ENCODE measurements around the gene GPR158. TPM values are rescaled to one million over a fixed set of nuclear protein-coding genes. Genes with fewer than 3 reads are reported as not detected.

Gene GPR158
- total RNA-seq, 1 experiment from 2014 or later, result 0.24 TPM

DNA sequence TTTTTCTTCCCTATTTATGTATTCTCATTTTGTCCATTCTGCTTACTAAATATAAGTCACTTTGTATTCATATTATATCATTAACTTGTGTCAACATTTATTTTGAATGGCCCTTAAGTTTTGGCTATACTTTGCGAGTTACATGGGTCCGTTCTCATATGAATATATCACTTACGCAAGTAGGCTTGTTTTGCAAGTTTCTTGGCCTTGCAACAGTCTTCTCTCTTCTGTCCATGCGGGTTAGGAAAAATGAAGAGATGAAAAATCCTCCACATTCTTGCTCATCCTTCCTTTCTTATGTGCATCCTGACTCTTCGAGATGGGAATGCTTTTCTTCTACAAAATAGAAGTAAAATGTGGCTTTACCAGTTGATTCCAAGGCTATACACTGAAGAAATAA, 82.8 kb downstream of the GPR158 start:
- Histone ChIP-seq H4K91ac (ENCODE audit: insufficient read length, low read depth, low read length) (no peak overlapping the region), H2BK12ac (ENCODE audit: insufficient read length, low read depth, low read length) (no peak overlapping the region), H2AFZ (ENCODE audit: low read length) (no peak overlapping the region), H2BK5ac (ENCODE audit: insufficient read length, low read length) (no peak overlapping the region), H2BK120ac (ENCODE audit: low read depth, low read length, poor library complexity, severe bottlenecking) (no peak overlapping the region), H3K9me3 (ENCODE audit: control insufficient read depth, low read depth, low read length) (no peaks in the 10 kb centered on the region), H2BK20ac (ENCODE audit: low read depth, low read length, poor library complexity, severe bottlenecking) (no peak overlapping the region), H3T11ph (ENCODE audit: low read length) (no peak overlapping the region), H3K56ac (ENCODE audit: insufficient read length, low read depth, low read length) (no peak overlapping the region), H4K20me1 (ENCODE audit: control insufficient read depth, insufficient read depth, insufficient read length) (no peaks in the 10 kb centered on the region), H4K5ac (ENCODE audit: insufficient read length, low read depth, low read length) (no peak overlapping the region), H3K18ac (ENCODE audit: insufficient read length, low read depth, low read length) (no peak overlapping the region), H4K8ac (replicated peaks; ENCODE audit: insufficient read length, low read depth, low read length) (no peak overlapping the region), H3K79me1 (ENCODE audit: insufficient read depth, low read depth, low read length, poor library complexity, severe bottlenecking) (no peaks in the 10 kb centered on the region), H3K4me2 (ENCODE audit: insufficient read depth, insufficient read length, low read length) (no peak overlapping the region), H3K79me2 (ENCODE audit: insufficient read depth, low read length) (no peaks in the 10 kb centered on the region), H3K23ac (ENCODE audit: insufficient read length, low read depth, low read length) (no peak overlapping the region), H2BK15ac (ENCODE audit: low read depth, low read length) (no peak overlapping the region), H3K4me1 (ENCODE audit: insufficient read depth, low read length) (no peaks in the 10 kb centered on the region; the same call in 1 of the 2 replicates), H2AK5ac (ENCODE audit: insufficient read length, low read length) (no peak overlapping the region), H3K23me2 (ENCODE audit: insufficient read length, low read depth, low read length, poor library complexity, severe bottlenecking) (no peaks in the 10 kb centered on the region), H3K14ac (ENCODE audit: insufficient read depth, low read length) (no peak overlapping the region), H3K27ac (ENCODE audit: insufficient read length, low read depth, low read length) (no peak overlapping the region), H3K9ac (ENCODE audit: extremely low read depth, insufficient read length, low read length) (no peak overlapping the region), H3K4ac (ENCODE audit: low read depth, low read length) (no peak overlapping the region), H3K27me3 (ENCODE audit: insufficient read depth, low read length) (no peaks in the 10 kb centered on the region)
- H3K9me3 Mint-ChIP-seq, result no peaks in the 10 kb centered on the region
- no peaks in the 10 kb centered on the region for H3K27me3 Mint-ChIP-seq (ENCODE audit: low read depth)
- WGBS (ENCODE audit: extremely low coverage, insufficient read length, low lambda C conversion rate), result no CpG with 5 or more reads among the region's 5 CpGs
- TF ChIP-seq CTCF (conservative IDR thresholded peaks at IDR 0.05), result no peak
- no peaks in the 10 kb centered on the region for H3K36me3 Mint-ChIP-seq (ENCODE audit: insufficient read depth in 1 of 3, low read depth in 3 of 3)
- no peak overlapping the region for H3K4me3 Mint-ChIP-seq
- H3K4me1 Mint-ChIP-seq, result peaks cover 4 to 7% of the 10 kb centered on the region in 2 experiments
- H3K27ac Mint-ChIP-seq, result no peak overlapping the region
- no peak for DNase-seq
